Right lobe of liver (tissue), 4 donors: ENCODE measurements around the gene MACC1.

Source experiments
- POLR2A ChIP-seq: fragments of 450-650 bp; IDR thresholded peaks from one replicate; pipeline ENCODE4 v1.6.1; 2017; ENCODE audit warnings: antibody characterized with exemption, mild to moderate bottlenecking
- TF ChIP-seq, protein P1 (sequence below), 4 donors: fragments of 200-600 bp in 3 of 4; fragments of 450-650 bp in 1 of 4; IDR thresholded peaks; one replicate each; pipeline versions ENCODE4 v1.5.1 to v1.8.0; 2016 to 2022; ENCODE audit warnings: antibody characterized with exemption in 4 of 4, mild to moderate bottlenecking in 2 of 4
- donor health status: DM: no; HTN: no; CAD: no.
- donor health status: DM: no; HTN: no; CAD: no.
- donor health status: DM: no; HTN: yes; CAD: no.

DNA sequence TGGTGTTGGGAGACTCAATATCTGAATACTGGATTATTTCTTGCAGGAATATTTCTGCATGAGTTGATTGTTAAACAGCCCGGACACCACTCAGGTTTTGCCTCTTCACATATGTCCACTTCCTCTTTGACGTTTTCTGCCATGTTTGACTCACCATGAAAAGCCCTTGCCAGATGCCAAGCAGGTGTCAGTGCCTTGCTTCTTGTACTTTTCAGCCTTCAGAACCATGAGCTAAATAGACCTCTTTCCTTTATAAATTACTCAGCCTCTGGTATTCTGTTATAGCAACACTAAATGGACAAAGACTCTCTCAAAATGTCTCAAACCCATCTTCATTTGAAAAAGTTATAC, 24.7 kb upstream of the MACC1 start:
- TF ChIP-seq, protein P1, sequence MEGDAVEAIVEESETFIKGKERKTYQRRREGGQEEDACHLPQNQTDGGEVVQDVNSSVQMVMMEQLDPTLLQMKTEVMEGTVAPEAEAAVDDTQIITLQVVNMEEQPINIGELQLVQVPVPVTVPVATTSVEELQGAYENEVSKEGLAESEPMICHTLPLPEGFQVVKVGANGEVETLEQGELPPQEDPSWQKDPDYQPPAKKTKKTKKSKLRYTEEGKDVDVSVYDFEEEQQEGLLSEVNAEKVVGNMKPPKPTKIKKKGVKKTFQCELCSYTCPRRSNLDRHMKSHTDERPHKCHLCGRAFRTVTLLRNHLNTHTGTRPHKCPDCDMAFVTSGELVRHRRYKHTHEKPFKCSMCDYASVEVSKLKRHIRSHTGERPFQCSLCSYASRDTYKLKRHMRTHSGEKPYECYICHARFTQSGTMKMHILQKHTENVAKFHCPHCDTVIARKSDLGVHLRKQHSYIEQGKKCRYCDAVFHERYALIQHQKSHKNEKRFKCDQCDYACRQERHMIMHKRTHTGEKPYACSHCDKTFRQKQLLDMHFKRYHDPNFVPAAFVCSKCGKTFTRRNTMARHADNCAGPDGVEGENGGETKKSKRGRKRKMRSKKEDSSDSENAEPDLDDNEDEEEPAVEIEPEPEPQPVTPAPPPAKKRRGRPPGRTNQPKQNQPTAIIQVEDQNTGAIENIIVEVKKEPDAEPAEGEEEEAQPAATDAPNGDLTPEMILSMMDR (IDR thresholded peaks at IDR 0.05), result no peak
- no peak for TF ChIP-seq POLR2A
